Common myeloid progenitor, CD34-positive (primary cell): ENCODE measurements around the gene SLC19A1.

Experiments used
- CTCF ChIA-PET: fragments of 350-600 bp; sonication (Branson Sonifier 250); formaldehyde crosslinking; loops from one replicate; lab custom pipeline; 2021; ENCODE audit warnings: antibody characterized with exemption; lab: Charles Lee
- POLR2A ChIA-PET: fragments of 350-600 bp; sonication (Branson Sonifier 250); formaldehyde crosslinking; loops from one replicate; lab custom pipeline; 2021; ENCODE audit warnings: antibody characterized with exemption; lab: Charles Lee
- DNase-seq, 3 donors: peaks; one replicate each; pipeline versions ENCODE4 v3.0.0 to v3.0.0-alpha.2; 2013
- H3K27ac ChIP-seq, 2 experiments: 1 replicate in 1 of 2; 2 replicates in 1 of 2; pipeline ENCODE4 v1.7.0; 2013; ENCODE audit warnings: inconsistent platforms in 2 of 2, low read length in 2 of 2, mild to moderate bottlenecking in 2 of 2, low read depth in 1 of 2, moderate library complexity in 1 of 2; ENCODE audit not compliant: severe bottlenecking in 2 of 2, insufficient read depth in 1 of 2, poor library complexity in 1 of 2
- H3K27me3 ChIP-seq, 5 experiments: replicated peaks in 2 of 5; 1 replicate in 3 of 5; 2 replicates in 2 of 5; pipeline versions ENCODE4 v1.6.1 to v1.7.0; 2013; ENCODE audit warnings: low read length in 4 of 5, mild to moderate bottlenecking in 2 of 5, moderate library complexity in 2 of 5, inconsistent platforms in 1 of 5; ENCODE audit not compliant: insufficient read depth in 5 of 5, control insufficient read depth in 4 of 5
- H3K36me3 ChIP-seq, 4 experiments: 1 replicate in 2 of 4; 2 replicates in 2 of 4; pipeline versions ENCODE4 v1.6.1 to v1.7.0; 2013; ENCODE audit warnings: low read length in 3 of 4, control low read depth in 1 of 4, mild to moderate bottlenecking in 1 of 4; ENCODE audit not compliant: control insufficient read depth in 4 of 4, insufficient read depth in 4 of 4
- H3K4me1 ChIP-seq, 4 experiments: 1 replicate in 3 of 4; 2 replicates in 1 of 4; pipeline versions ENCODE4 v1.6.1 to v1.7.1; 2013; ENCODE audit warnings: low read length in 3 of 4, mild to moderate bottlenecking in 3 of 4, control low read depth in 1 of 4, inconsistent platforms in 1 of 4, moderate library complexity in 1 of 4; ENCODE audit not compliant: control insufficient read depth in 4 of 4, insufficient read depth in 4 of 4; ENCODE audit errors: control extremely low read depth in 1 of 4
- H3K4me3 ChIP-seq, 7 experiments: 1 replicate in 4 of 7; 2 replicates in 3 of 7; pipeline versions ENCODE4 v1.5.1 to v1.7.0; 2013; ENCODE audit warnings: mild to moderate bottlenecking in 7 of 7, low read length in 6 of 7, moderate library complexity in 6 of 7, inconsistent platforms in 2 of 7, low read depth in 2 of 7, control low read depth in 1 of 7; ENCODE audit not compliant: insufficient read depth in 4 of 7, control insufficient read depth in 1 of 7; ENCODE audit errors: extremely low read depth in 1 of 7
- H3K9me3 ChIP-seq, 5 experiments: 1 replicate in 4 of 5; 2 replicates in 1 of 5; pipeline versions ENCODE4 v1.6.1 to v1.7.1; 2013; ENCODE audit warnings: low read length in 4 of 5, mild to moderate bottlenecking in 2 of 5, inconsistent platforms in 1 of 5, low read depth in 1 of 5, moderate library complexity in 1 of 5; ENCODE audit not compliant: control insufficient read depth in 4 of 5, insufficient read depth in 2 of 5; ENCODE audit errors: control extremely low read depth in 1 of 5
- WGBS: methylation state at CpG from one replicate; pipeline ENCODE4 v1.1.5; 2013; ENCODE audit not compliant: insufficient coverage; 5-methylcytosine and 5-hydroxymethylcytosine counted together

SLC19A1 gene

GRCh38 chr21:45552696-45553391, 10.6 kb upstream of the SLC19A1 start:
- peaks cover 0 to 4% (median 0%) of the 10 kb centered on the region in 5 experiments for H3K27me3 ChIP-seq
- no peak for DNase-seq
- ChIA-PET POLR2A (no interaction called here), CTCF (interaction anchor here (0.8 kb wide), 1 partner anchor 25 kb away, joined by 3 read pairs; no protein-coding TSS in a partner anchor)
- no peak overlapping the region for H3K27ac ChIP-seq
- WGBS, result 92% methylated on average over 25 of the region's 29 CpGs
- no peaks in the 10 kb centered on the region for H3K9me3 ChIP-seq
- peaks cover 5 to 56% (median 51%) of the 10 kb centered on the region in 4 experiments for H3K4me1 ChIP-seq
- no peak overlapping the region for H3K4me3 ChIP-seq
- H3K36me3 ChIP-seq, result no peaks in the 10 kb centered on the region

GRCh38 chr21:45551783-45552695, 9.8 kb upstream of the SLC19A1 start:
- ChIA-PET CTCF (interaction anchor here (0.8 to 1.8 kb wide), 2 partner anchors 26 to 69 kb away, joined by 3 to 5 read pairs; no protein-coding TSS in a partner anchor), POLR2A (no interaction called here)
- Histone ChIP-seq H3K27me3 (peaks cover 0 to 4% (median 0%) of the 10 kb centered on the region in 5 experiments), H3K4me3 (peak overlapping the region in 3 of 7 experiments; percentile 5 to 44 (median 13)), H3K9me3 (no peaks in the 10 kb centered on the region), H3K27ac (peak overlapping the region; percentile 55 to 88), H3K36me3 (no peaks in the 10 kb centered on the region), H3K4me1 (peaks cover 5 to 56% (median 51%) of the 10 kb centered on the region in 4 experiments)
- DNase-seq, result no peak
- WGBS, result 91% methylated on average over 35 of the region's 35 CpGs

- peaks cover 5 to 56% (median 50%) of the 10 kb centered on the region in 4 experiments for H3K4me1 ChIP-seq
- WGBS, result 21% methylated on average over 6 of the region's 8 CpGs
- peak; percentile 73 to 91 (median 85) for DNase-seq
- ChIA-PET POLR2A (no interaction called here), CTCF (interaction anchor here (1.5 to 1.8 kb wide), 3 partner anchors 16 to 68 kb away, joined by 3 to 5 read pairs (median 4); no protein-coding TSS in a partner anchor)
- peaks cover 0 to 4% (median 0%) of the 10 kb centered on the region in 5 experiments for H3K27me3 ChIP-seq
- H3K4me3 ChIP-seq, result peak overlapping the region in 5 of 7 experiments; percentile 13 to 66 (median 44)
- no peaks in the 10 kb centered on the region for H3K9me3 ChIP-seq
- H3K36me3 ChIP-seq, result no peaks in the 10 kb centered on the region
- H3K27ac ChIP-seq, result peak overlapping the region; percentile 50 to 88
Measured at GRCh38 chr21:45551316-45551715, 9.1 kb upstream of the SLC19A1 start.

GRCh38 chr21:45550522-45551210, 8.4 kb upstream of the SLC19A1 start:
- 0% methylated on average over 7 of the region's 17 CpGs for WGBS
- H3K36me3 ChIP-seq, result no peaks in the 10 kb centered on the region
- no peaks in the 10 kb centered on the region for H3K27me3 ChIP-seq
- CTCF ChIA-PET, result interaction anchor here (1.5 to 1.8 kb wide), 3 partner anchors 15 to 68 kb away, joined by 3 to 5 read pairs (median 4); no protein-coding TSS in a partner anchor
- peak overlapping the region in 6 of 7 experiments; percentile 32 to 66 (median 52) for H3K4me3 ChIP-seq
- H3K4me1 ChIP-seq, result peaks cover 5 to 49% (median 45%) of the 10 kb centered on the region in 4 experiments
- POLR2A ChIA-PET, result no interaction called here
- peak overlapping the region; percentile 50 to 88 for H3K27ac ChIP-seq
- peak; percentile 65 to 88 (median 88) for DNase-seq
- H3K9me3 ChIP-seq, result no peaks in the 10 kb centered on the region

- no peaks in the 10 kb centered on the region for H3K27me3 ChIP-seq
- ChIA-PET CTCF (interaction anchor here (1.5 to 1.8 kb wide), 3 partner anchors 14 to 67 kb away, joined by 3 to 5 read pairs (median 4); no protein-coding TSS in a partner anchor), POLR2A (no interaction called here)
- H3K4me3 ChIP-seq, result peak overlapping the region in 5 of 7 experiments; percentile 32 to 66 (median 53)
- no peaks in the 10 kb centered on the region for H3K9me3 ChIP-seq
- H3K36me3 ChIP-seq, result no peaks in the 10 kb centered on the region
- 50% methylated on average over 8 of the region's 15 CpGs for WGBS
- peak overlapping the region; percentile 28 to 49 for H3K27ac ChIP-seq
- H3K4me1 ChIP-seq, result peaks cover 5 to 47% (median 43%) of the 10 kb centered on the region in 4 experiments
- DNase-seq, result peak in 2 of 3 donors; percentile 14 to 26
Measured at GRCh38 chr21:45549626-45550463, 7.6 kb upstream of the SLC19A1 start.
